NCI-H1436 treated with DMSO at 0.1 percent for 48 hours (cell line): Measurements from ENCODE around the gene NLRP5.
"Not testable (repeated sequence)": the region's sequence is repeated elsewhere in the genome, so short reads cannot be mapped to it uniquely, and the experiment has no call there.

ENCODE experiments used
- DNase-seq: peaks from one replicate; lab custom pipeline; 2025; lab: John Stamatoyannopoulos, UW

NLRP5 gene

GRCh38 chr19:56098731-56099568, 112.4 kb downstream of the NLRP5 start:
- DNase-seq = no peak

GRCh38 chr19:56099638-56100539, 113.3 kb downstream of the NLRP5 start:
- DNase-seq = no peak

GRCh38 chr19:56101095-56101494, 114.5 kb downstream of the NLRP5 start:
- DNase-seq = no peak

GRCh38 chr19:56101746-56102535, 115.4 kb downstream of the NLRP5 start:
- no peak for DNase-seq

- no peak for DNase-seq
Observed at GRCh38 chr19:56103027-56103614, 116.5 kb downstream of the NLRP5 start.

- no peak for DNase-seq
Observed at GRCh38 chr19:56104423-56104822, 117.8 kb downstream of the NLRP5 start.

- DNase-seq = peak; percentile 44
Observed at GRCh38 chr19:56105090-56105701, 118.6 kb downstream of the NLRP5 start.

GRCh38 chr19:56105831-56106396, 119.3 kb downstream of the NLRP5 start:
- DNase-seq = not testable (repeated sequence)

GRCh38 chr19:56106397-56106849, 119.8 kb downstream of the NLRP5 start:
- no peak for DNase-seq

GRCh38 chr19:56106993-56107392, 120.4 kb downstream of the NLRP5 start:
- no peak for DNase-seq

- DNase-seq = no peak
Observed at GRCh38 chr19:56107626-56108351, 121.2 kb downstream of the NLRP5 start.

GRCh38 chr19:56108447-56109195, 122.0 kb downstream of the NLRP5 start:
- DNase-seq = no peak

- DNase-seq = no peak
Observed at GRCh38 chr19:56109226-56109625, 122.7 kb downstream of the NLRP5 start.

GRCh38 chr19:56110515-56111448, 124.2 kb downstream of the NLRP5 start:
- DNase-seq = no peak
